Measurements from ENCODE around the gene OSBP2. TPM values are rescaled to one million over a fixed set of nuclear protein-coding genes. Genes with fewer than 3 reads are reported as not detected.
"Not testable (repeated sequence)": the region's sequence is repeated elsewhere in the genome, so short reads cannot be mapped to it uniquely, and the experiment has no call there.

Gene OSBP2
- total and polyA plus RNA-seq, 8 donors = 1.9 to 3.3 (median 2.6) TPM

GRCh38 chr22:30704978-30705377 lies 10.3 kb downstream of the OSBP2 start:
- no peak overlapping the region for H3K27ac ChIP-seq
- no peaks in the 10 kb centered on the region for H3K4me1 ChIP-seq
- H3K9me3 ChIP-seq = no peaks in the 10 kb centered on the region
- H3K36me3 ChIP-seq = no peaks in the 10 kb centered on the region
- H3K4me3 ChIP-seq = no peak overlapping the region
- 82 to 92% methylated on average over 5 of the region's 5 CpGs for WGBS, 2 donors
- no peaks in the 10 kb centered on the region for H3K27me3 ChIP-seq
- ATAC-seq (no peak), DNase-seq (no peak), FAIRE-seq (no peak)
- TF ChIP-seq, protein P1, sequence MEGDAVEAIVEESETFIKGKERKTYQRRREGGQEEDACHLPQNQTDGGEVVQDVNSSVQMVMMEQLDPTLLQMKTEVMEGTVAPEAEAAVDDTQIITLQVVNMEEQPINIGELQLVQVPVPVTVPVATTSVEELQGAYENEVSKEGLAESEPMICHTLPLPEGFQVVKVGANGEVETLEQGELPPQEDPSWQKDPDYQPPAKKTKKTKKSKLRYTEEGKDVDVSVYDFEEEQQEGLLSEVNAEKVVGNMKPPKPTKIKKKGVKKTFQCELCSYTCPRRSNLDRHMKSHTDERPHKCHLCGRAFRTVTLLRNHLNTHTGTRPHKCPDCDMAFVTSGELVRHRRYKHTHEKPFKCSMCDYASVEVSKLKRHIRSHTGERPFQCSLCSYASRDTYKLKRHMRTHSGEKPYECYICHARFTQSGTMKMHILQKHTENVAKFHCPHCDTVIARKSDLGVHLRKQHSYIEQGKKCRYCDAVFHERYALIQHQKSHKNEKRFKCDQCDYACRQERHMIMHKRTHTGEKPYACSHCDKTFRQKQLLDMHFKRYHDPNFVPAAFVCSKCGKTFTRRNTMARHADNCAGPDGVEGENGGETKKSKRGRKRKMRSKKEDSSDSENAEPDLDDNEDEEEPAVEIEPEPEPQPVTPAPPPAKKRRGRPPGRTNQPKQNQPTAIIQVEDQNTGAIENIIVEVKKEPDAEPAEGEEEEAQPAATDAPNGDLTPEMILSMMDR (IDR thresholded peaks at IDR 0.05) = no peak
- intact Hi-C loops (cut with DNase I) = no loop called here

- no peak for DNase-seq
- Histone ChIP-seq H3K36me3 (no peaks in the 10 kb centered on the region), H3K27ac (no peak overlapping the region), H3K4me1 (no peaks in the 10 kb centered on the region), H3K9me3 (no peaks in the 10 kb centered on the region), H3K27me3 (no peaks in the 10 kb centered on the region), H3K4me3 (no peak overlapping the region)
- WGBS, 2 donors = 56 to 59% methylated on average over 11 of the region's 11 CpGs
- peak in 2 of 4 donors; percentile 60 to 67 for ATAC-seq
- intact Hi-C loops (cut with DNase I) = no loop called here
- FAIRE-seq = no peak
- TF ChIP-seq, protein P1 (IDR thresholded peaks at IDR 0.05) = no peak
These were observed 11.3 kb downstream of the OSBP2 start for GRCh38 chr22:30705710-30706651.

DNA sequence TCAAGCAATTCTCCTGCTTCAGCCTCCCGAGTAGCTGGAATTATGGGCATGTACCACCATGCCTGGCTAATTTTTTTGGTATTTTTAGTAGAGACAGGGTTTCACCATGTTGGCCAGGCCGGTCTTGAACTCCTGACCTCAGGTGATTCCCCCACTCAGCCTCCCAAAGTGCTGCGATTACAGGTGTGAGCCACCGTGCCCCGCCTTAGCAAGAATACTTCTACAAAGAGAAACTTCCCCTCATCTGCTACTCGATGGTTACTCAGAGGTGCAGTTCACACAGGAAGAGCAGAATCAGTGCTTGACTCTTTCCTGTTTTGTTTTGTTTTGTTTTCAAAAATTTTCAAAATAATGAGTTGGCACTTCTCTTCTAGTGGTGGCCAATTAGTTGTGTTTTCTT lies 15.3 kb downstream of the OSBP2 start:
- H3K4me1 ChIP-seq; H3K36me3 ChIP-seq; H3K9me3 ChIP-seq; H3K4me3 ChIP-seq; FAIRE-seq; intact Hi-C loops (cut with DNase I); H3K27me3 ChIP-seq; H3K27ac ChIP-seq; ATAC-seq; DNase-seq: not testable (repeated sequence)
- 85 to 88% methylated on average over 6 of the region's 6 CpGs for WGBS, 2 donors

DNA sequence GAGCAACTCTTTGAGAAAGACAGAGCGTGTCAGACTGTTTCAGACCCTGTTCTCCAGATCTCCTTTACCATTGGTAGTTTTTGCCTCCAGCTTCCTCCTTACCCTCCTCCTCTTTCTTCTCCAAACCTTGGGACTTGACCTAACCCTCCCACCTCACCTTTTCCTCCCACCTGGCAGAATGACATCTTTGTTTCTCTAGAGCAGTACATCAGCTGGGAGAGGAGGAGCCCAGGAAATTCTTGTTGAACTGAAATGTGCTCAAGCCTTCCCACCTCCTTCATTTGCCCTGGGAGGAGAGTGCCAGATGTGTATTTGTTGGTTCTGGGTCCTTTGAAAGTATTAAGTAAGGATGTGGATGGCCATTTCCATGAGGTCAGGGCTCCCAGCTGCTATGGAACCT lies 17.4 kb downstream of the OSBP2 start:
- Histone ChIP-seq H3K4me1 (no peaks in the 10 kb centered on the region), H3K27me3 (no peaks in the 10 kb centered on the region), H3K36me3 (no peaks in the 10 kb centered on the region), H3K27ac (no peak overlapping the region), H3K4me3 (no peak overlapping the region), H3K9me3 (no peaks in the 10 kb centered on the region)
- no peak for DNase-seq
- WGBS, 2 donors = 98 to 100% methylated on average over 1 of the region's 1 CpG
- intact Hi-C loops (cut with DNase I) = no loop called here
- no peak for ATAC-seq
- no peak for FAIRE-seq
- TF ChIP-seq, protein P1 (IDR thresholded peaks at IDR 0.05) = no peak

- Histone ChIP-seq H3K36me3 (no peaks in the 10 kb centered on the region), H3K9me3 (no peaks in the 10 kb centered on the region), H3K27me3 (no peaks in the 10 kb centered on the region), H3K4me1 (no peaks in the 10 kb centered on the region), H3K4me3 (no peak overlapping the region), H3K27ac (no peak overlapping the region)
- 92 to 99% methylated on average over 2 of the region's 2 CpGs for WGBS, 2 donors
- DNase-seq (no peak), FAIRE-seq (no peak), ATAC-seq (no peak)
- intact Hi-C loops (cut with DNase I) = no loop called here
- TF ChIP-seq, protein P1 (IDR thresholded peaks at IDR 0.05) = no peak
These were observed 19.4 kb downstream of the OSBP2 start for GRCh38 chr22:30714062-30714461.

Measured in pancreas (tissue), 10 donors.